GM21717 (cell line): Measurements from ENCODE around the gene MYDGF.

ENCODE experiments used
- ATAC-seq: cut with Tn5 transposase; IDR thresholded peaks from one replicate; pipeline ENCODE4 v1.9.1; 2021; ENCODE audit warnings: mild to moderate bottlenecking, moderate library complexity; ENCODE audit not compliant: unreplicated experiment

Gene MYDGF

GRCh38 chr19:4676955-4677731 is 7.0 kb upstream of the MYDGF start:
- no peak for ATAC-seq

GRCh38 chr19:4675346-4675745 is 5.2 kb upstream of the MYDGF start:
- no peak for ATAC-seq

- ATAC-seq = no peak
These were observed 3.6 kb upstream of the MYDGF start for GRCh38 chr19:4673726-4674125.

GRCh38 chr19:4673216-4673615 is 3.1 kb upstream of the MYDGF start:
- ATAC-seq = no peak

- ATAC-seq = no peak
These were observed 1.2 kb upstream of the MYDGF start for GRCh38 chr19:4671185-4671851.

- no peak for ATAC-seq
These were observed 5.5 kb downstream of the MYDGF start for GRCh38 chr19:4664642-4665041.

- no peak for ATAC-seq
These were observed 7.3 kb downstream of the MYDGF start for GRCh38 chr19:4662812-4663211.

- ATAC-seq = no peak
These were observed 8.0 kb downstream of the MYDGF start for GRCh38 chr19:4662020-4662695.

GRCh38 chr19:4660993-4661392 is 9.1 kb downstream of the MYDGF start:
- ATAC-seq = no peak

GRCh38 chr19:4660181-4660791 is 9.9 kb downstream of the MYDGF start:
- no peak for ATAC-seq

GRCh38 chr19:4657835-4658234 is 12.3 kb downstream of the MYDGF start:
- ATAC-seq = no peak

- ATAC-seq = no peak
These were observed 12.9 kb downstream of the MYDGF start for GRCh38 chr19:4657262-4657661.

GRCh38 chr19:4656102-4656501 is 14.0 kb downstream of the MYDGF start:
- ATAC-seq = no peak

GRCh38 chr19:4654437-4655361 is 15.4 kb downstream of the MYDGF start:
- no peak for ATAC-seq

GRCh38 chr19:4653793-4654436 is 16.2 kb downstream of the MYDGF start:
- no peak for ATAC-seq

- ATAC-seq = no peak
These were observed 18.1 kb downstream of the MYDGF start for GRCh38 chr19:4652075-4652474.

- ATAC-seq = no peak
These were observed 20.0 kb downstream of the MYDGF start for GRCh38 chr19:4650159-4650558.

- ATAC-seq = no peak
These were observed 20.6 kb downstream of the MYDGF start for GRCh38 chr19:4649392-4650047.
